Loucy (cell line): ENCODE data around the gene TDRD10.

Experiments
- H2AFZ ChIP-seq: fragments of 200-600 bp; sonication (generic); 2 replicates; pipeline ENCODE4 v1.6.0; 2016; ENCODE audit warnings: antibody characterized with exemption, mild to moderate bottlenecking, low read length, moderate library complexity
- H3F3A ChIP-seq: fragments of 200-600 bp; 2 replicates; pipeline ENCODE4 v1.6.0; 2016; ENCODE audit warnings: antibody characterized with exemption, low read depth, mild to moderate bottlenecking
- H3K27me3 ChIP-seq: fragments of 200-600 bp; sonication (generic); 2 replicates; pipeline ENCODE4 v1.6.1; 2014; ENCODE audit warnings: low read length, mild to moderate bottlenecking; ENCODE audit not compliant: insufficient read depth, poor library complexity, severe bottlenecking
- H3K36me3 ChIP-seq: fragments of 200-600 bp; sonication (generic); 2 replicates; pipeline ENCODE4 v1.6.1; 2016; ENCODE audit warnings: low read length; ENCODE audit not compliant: insufficient read depth
- H3K4me1 ChIP-seq: fragments of 200-600 bp; sonication (generic); 2 replicates; pipeline ENCODE4 v1.5.1; 2014; ENCODE audit warnings: low read length, mild to moderate bottlenecking; ENCODE audit not compliant: insufficient read depth, poor library complexity, severe bottlenecking
- H3K4me2 ChIP-seq: fragments of 200-600 bp; sonication (generic); 2 replicates; pipeline ENCODE4 v1.6.0; 2014; ENCODE audit warnings: antibody characterized with exemption, low read length, low read depth, mild to moderate bottlenecking; ENCODE audit not compliant: poor library complexity, severe bottlenecking
- H3K4me3 ChIP-seq: fragments of 200-600 bp; sonication (generic); 2 replicates; pipeline ENCODE4 v1.5.1; 2014; ENCODE audit warnings: low read length, mild to moderate bottlenecking, mixed read lengths; ENCODE audit not compliant: poor library complexity, severe bottlenecking
- H3K79me2 ChIP-seq: fragments of 200-600 bp; sonication (generic); 2 replicates; pipeline ENCODE4 v1.6.1; 2014; ENCODE audit warnings: low read length; ENCODE audit not compliant: insufficient read depth
- H3K9ac ChIP-seq: fragments of 200-600 bp; sonication (generic); 2 replicates; pipeline ENCODE4 v1.6.0; 2014; ENCODE audit warnings: mild to moderate bottlenecking, low read depth, low read length, moderate library complexity; ENCODE audit not compliant: poor library complexity, severe bottlenecking
- H3K9me2 ChIP-seq: fragments of 200-600 bp; sonication (generic); replicated peaks from 2 replicates; pipeline ENCODE4 v1.6.1; 2016; ENCODE audit warnings: low read depth, low read length, mixed read lengths
- H3K9me3 ChIP-seq: fragments of 200-600 bp; sonication (generic); 2 replicates; pipeline ENCODE4 v1.6.1; 2014; ENCODE audit warnings: mild to moderate bottlenecking, antibody characterized with exemption, low read length, low read depth; ENCODE audit not compliant: insufficient read depth
- H4K20me1 ChIP-seq: fragments of 200-600 bp; sonication (generic); 2 replicates; pipeline ENCODE4 v1.6.0; 2014; ENCODE audit warnings: antibody characterized with exemption, low read length, mild to moderate bottlenecking; ENCODE audit not compliant: insufficient read depth, poor library complexity, severe bottlenecking
- CTCF ChIP-seq: fragments of 200-600 bp; sonication (generic); conservative IDR thresholded peaks from 2 replicates; pipeline ENCODE4 v1.5.1; 2014; ENCODE audit warnings: mild to moderate bottlenecking, antibody characterized with exemption, low read length
- EZH2phosphoT487 ChIP-seq: fragments of 200-600 bp; IDR thresholded peaks from 2 replicates; pipeline ENCODE4 v1.6.1; 2018; ENCODE audit warnings: antibody characterized with exemption, mild to moderate bottlenecking, moderate library complexity, borderline replicate concordance

Gene TDRD10

GRCh38 chr1:154583773-154584172, 81.8 kb downstream of the TDRD10 start:
- H4K20me1 ChIP-seq = no peaks in the 10 kb centered on the region

GRCh38 chr1:154584267-154584994, 82.4 kb downstream of the TDRD10 start:
- Histone ChIP-seq H3K9me3 (no peaks in the 10 kb centered on the region), H3K27me3 (no peaks in the 10 kb centered on the region), H4K20me1 (no peaks in the 10 kb centered on the region), H3K79me2 (no peaks in the 10 kb centered on the region), H3F3A (no peaks in the 10 kb centered on the region), H3K4me2 (no peak overlapping the region), H3K4me1 (no peaks in the 10 kb centered on the region), H2AFZ (no peak overlapping the region), H3K9ac (no peak overlapping the region), H3K9me2 (no peaks in the 10 kb centered on the region), H3K36me3 (peaks cover 98% of the 10 kb centered on the region), H3K4me3 (no peak overlapping the region)
- TF ChIP-seq EZH2phosphoT487 = no peak
- TF ChIP-seq CTCF = no peak

More at GRCh38 chr1:154583773-154584172, 81.8 kb downstream of the TDRD10 start:
- Histone ChIP-seq H3K36me3 (peaks cover 98% of the 10 kb centered on the region), H3K9me3 (no peaks in the 10 kb centered on the region), H2AFZ (no peak overlapping the region), H3K4me2 (no peak overlapping the region), H3K27me3 (no peaks in the 10 kb centered on the region), H3K4me3 (no peak overlapping the region), H3F3A (no peaks in the 10 kb centered on the region), H3K9ac (no peak overlapping the region), H3K9me2 (no peaks in the 10 kb centered on the region), H3K79me2 (no peaks in the 10 kb centered on the region), H3K4me1 (no peaks in the 10 kb centered on the region)
- TF ChIP-seq CTCF = no peak
- no peak for TF ChIP-seq EZH2phosphoT487

- Histone ChIP-seq H4K20me1 (no peaks in the 10 kb centered on the region), H3K79me2 (no peaks in the 10 kb centered on the region), H3K4me1 (no peaks in the 10 kb centered on the region), H3K9me3 (no peaks in the 10 kb centered on the region), H3K9ac (no peak overlapping the region), H3K4me2 (no peak overlapping the region), H3K36me3 (peaks cover 98% of the 10 kb centered on the region), H3K27me3 (no peaks in the 10 kb centered on the region), H3K9me2 (no peaks in the 10 kb centered on the region), H3K4me3 (no peak overlapping the region), H2AFZ (no peak overlapping the region), H3F3A (no peaks in the 10 kb centered on the region)
- no peak for TF ChIP-seq CTCF
- no peak for TF ChIP-seq EZH2phosphoT487
These were observed 84.2 kb downstream of the TDRD10 start for GRCh38 chr1:154586231-154586630.
